OCI-LY1 (cell line): Measurements from ENCODE around the gene SLC35F4.

Experiments
- H2AFZ ChIP-seq: fragments of 200-600 bp; sonication (generic), shearing (Covaris generic); 2 replicates; pipeline ENCODE4 v1.6.0; 2014; ENCODE audit warnings: antibody characterized with exemption, mild to moderate bottlenecking, low read length
- H3F3A ChIP-seq: fragments of 200-600 bp; sonication (generic), shearing (Covaris generic); 2 replicates; pipeline ENCODE4 v1.6.0; 2014; ENCODE audit warnings: mild to moderate bottlenecking, antibody characterized with exemption, low read length, moderate library complexity; ENCODE audit not compliant: insufficient read depth
- H3K27ac ChIP-seq: fragments of 200-600 bp; sonication (generic); 2 replicates; pipeline ENCODE4 v1.5.1; 2014; ENCODE audit warnings: low read length, mixed run types, mild to moderate bottlenecking, low read depth; ENCODE audit not compliant: poor library complexity, severe bottlenecking
- H3K27me3 ChIP-seq: fragments of 200-600 bp; sonication (generic); 2 replicates; pipeline ENCODE4 v1.6.0; 2014; ENCODE audit warnings: antibody characterized with exemption, mild to moderate bottlenecking, low read length, moderate library complexity; ENCODE audit not compliant: insufficient read depth
- H3K36me3 ChIP-seq: fragments of 200-600 bp; sonication (generic); 2 replicates; pipeline ENCODE4 v1.6.1; 2014; ENCODE audit warnings: mild to moderate bottlenecking, antibody characterized with exemption, low read length, moderate library complexity, mixed read lengths; ENCODE audit not compliant: insufficient read depth
- H3K4me1 ChIP-seq: fragments of 200-600 bp; sonication (generic); 2 replicates; pipeline ENCODE4 v1.5.1; 2014; ENCODE audit warnings: mild to moderate bottlenecking, low read length, moderate library complexity; ENCODE audit not compliant: insufficient read depth, severe bottlenecking
- H3K4me2 ChIP-seq: fragments of 200-600 bp; sonication (generic), shearing (Covaris generic); 2 replicates; pipeline ENCODE4 v1.6.1; 2014; ENCODE audit warnings: low read length
- H3K4me3 ChIP-seq: fragments of 200-600 bp; sonication (generic); 2 replicates; pipeline ENCODE4 v1.5.1; 2014; ENCODE audit warnings: low read length, low read depth, mild to moderate bottlenecking, mixed read lengths; ENCODE audit not compliant: poor library complexity, severe bottlenecking
- H3K79me2 ChIP-seq: fragments of 200-600 bp; shearing (Covaris generic); 2 replicates; pipeline ENCODE4 v1.6.1; 2016; ENCODE audit warnings: mixed run types, low read length, mixed read lengths; ENCODE audit not compliant: insufficient read depth
- H3K9ac ChIP-seq: fragments of 200-600 bp; sonication (generic), shearing (Covaris generic); 2 replicates; pipeline ENCODE4 v1.6.1; 2014; ENCODE audit warnings: mild to moderate bottlenecking, low read length, mixed read lengths
- H3K9me2 ChIP-seq: fragments of 200-600 bp; sonication (generic), shearing (Covaris generic); 2 replicates; pipeline ENCODE4 v1.6.1; 2014; ENCODE audit warnings: low read depth, mild to moderate bottlenecking, low read length, mixed read lengths
- H3K9me3 ChIP-seq: fragments of 200-600 bp; shearing (Covaris generic); 2 replicates; pipeline ENCODE4 v1.6.1; 2014; ENCODE audit warnings: low read length, mixed read lengths
- H4K20me1 ChIP-seq: fragments of 200-600 bp; sonication (generic), shearing (Covaris generic); 2 replicates; pipeline ENCODE4 v1.6.0; 2016; ENCODE audit warnings: mild to moderate bottlenecking, low read length; ENCODE audit not compliant: insufficient read depth
- EZH2 ChIP-seq: fragments of 200-600 bp; sonication (generic), shearing (Covaris generic); IDR thresholded peaks from 2 replicates; pipeline ENCODE4 v1.8.0; 2017; ENCODE audit warnings: borderline replicate concordance, mixed run types, mild to moderate bottlenecking, antibody characterized with exemption, low read length, moderate library complexity, mixed read lengths
- TF ChIP-seq, protein P1 (sequence below): fragments of 200-600 bp; sonication (generic), shearing (Covaris generic); IDR thresholded peaks from 2 replicates; pipeline ENCODE4 v1.5.1; 2017; ENCODE audit warnings: mild to moderate bottlenecking, antibody characterized with exemption, low read length, moderate library complexity, mixed read lengths

SLC35F4 gene

DNA sequence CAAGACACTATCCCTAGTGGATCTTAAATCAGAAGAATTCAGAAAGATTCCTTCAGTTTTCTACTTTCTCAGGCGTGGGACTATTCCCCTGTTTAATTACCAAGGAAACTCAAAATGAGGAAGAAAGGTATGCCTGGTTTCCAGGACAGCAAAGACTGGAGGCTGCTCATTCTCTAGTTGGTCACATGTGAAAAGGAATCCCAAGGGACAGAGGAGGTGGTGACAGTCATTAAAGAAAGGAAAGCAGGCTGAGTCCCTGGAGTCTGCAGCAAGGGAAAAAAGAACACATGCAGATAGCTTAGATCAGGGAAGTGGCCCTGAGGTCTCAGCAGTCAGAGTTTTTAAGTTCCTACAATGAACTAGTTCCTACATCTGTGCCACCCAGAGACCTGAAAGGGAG lies 206.8 kb downstream of the SLC35F4 start:
- Histone ChIP-seq H2AFZ (no peak overlapping the region), H3K4me3 (no peak overlapping the region), H3K9ac (no peak overlapping the region), H3K4me1 (no peaks in the 10 kb centered on the region), H3F3A (no peaks in the 10 kb centered on the region), H3K9me2 (no peaks in the 10 kb centered on the region), H3K27me3 (no peaks in the 10 kb centered on the region), H3K9me3 (no peaks in the 10 kb centered on the region), H4K20me1 (no peaks in the 10 kb centered on the region), H3K79me2 (no peaks in the 10 kb centered on the region), H3K27ac (no peak overlapping the region), H3K4me2 (no peak overlapping the region), H3K36me3 (no peaks in the 10 kb centered on the region)
- TF ChIP-seq, protein P1, sequence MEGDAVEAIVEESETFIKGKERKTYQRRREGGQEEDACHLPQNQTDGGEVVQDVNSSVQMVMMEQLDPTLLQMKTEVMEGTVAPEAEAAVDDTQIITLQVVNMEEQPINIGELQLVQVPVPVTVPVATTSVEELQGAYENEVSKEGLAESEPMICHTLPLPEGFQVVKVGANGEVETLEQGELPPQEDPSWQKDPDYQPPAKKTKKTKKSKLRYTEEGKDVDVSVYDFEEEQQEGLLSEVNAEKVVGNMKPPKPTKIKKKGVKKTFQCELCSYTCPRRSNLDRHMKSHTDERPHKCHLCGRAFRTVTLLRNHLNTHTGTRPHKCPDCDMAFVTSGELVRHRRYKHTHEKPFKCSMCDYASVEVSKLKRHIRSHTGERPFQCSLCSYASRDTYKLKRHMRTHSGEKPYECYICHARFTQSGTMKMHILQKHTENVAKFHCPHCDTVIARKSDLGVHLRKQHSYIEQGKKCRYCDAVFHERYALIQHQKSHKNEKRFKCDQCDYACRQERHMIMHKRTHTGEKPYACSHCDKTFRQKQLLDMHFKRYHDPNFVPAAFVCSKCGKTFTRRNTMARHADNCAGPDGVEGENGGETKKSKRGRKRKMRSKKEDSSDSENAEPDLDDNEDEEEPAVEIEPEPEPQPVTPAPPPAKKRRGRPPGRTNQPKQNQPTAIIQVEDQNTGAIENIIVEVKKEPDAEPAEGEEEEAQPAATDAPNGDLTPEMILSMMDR, result no peak
- no peak for TF ChIP-seq EZH2

DNA sequence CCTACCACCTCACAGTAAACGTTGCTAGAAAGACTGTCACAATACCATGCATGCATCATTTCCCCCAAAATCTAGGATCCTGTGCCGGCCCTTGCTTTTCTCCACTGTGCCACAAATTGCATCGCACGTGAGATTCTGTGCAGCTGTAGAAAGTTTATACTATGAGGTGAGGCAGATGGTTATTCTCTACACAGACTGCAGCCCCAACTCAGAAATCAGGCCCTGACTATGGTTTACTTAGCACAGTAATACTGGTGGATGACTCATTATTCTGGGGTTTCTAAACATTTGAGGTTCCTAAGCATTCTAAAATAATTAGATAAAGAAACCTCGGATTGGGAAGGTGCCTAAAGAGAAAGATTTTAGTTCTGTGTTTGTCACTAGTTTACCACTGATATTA lies 208.4 kb downstream of the SLC35F4 start:
- no peaks in the 10 kb centered on the region for H4K20me1 ChIP-seq
- no peaks in the 10 kb centered on the region for H3K4me1 ChIP-seq
- no peaks in the 10 kb centered on the region for H3K36me3 ChIP-seq
- no peaks in the 10 kb centered on the region for H3K27me3 ChIP-seq
- H3K9me3 ChIP-seq, result no peaks in the 10 kb centered on the region
- no peak overlapping the region for H3K4me2 ChIP-seq
- H3K9ac ChIP-seq, result no peak overlapping the region
- H3K4me3 ChIP-seq, result no peak overlapping the region
- no peak overlapping the region for H3K27ac ChIP-seq
- no peak for TF ChIP-seq EZH2
- TF ChIP-seq, protein P1, result no peak
- H3K9me2 ChIP-seq, result no peaks in the 10 kb centered on the region
- no peak overlapping the region for H2AFZ ChIP-seq
- no peaks in the 10 kb centered on the region for H3F3A ChIP-seq
- H3K79me2 ChIP-seq, result no peaks in the 10 kb centered on the region

DNA sequence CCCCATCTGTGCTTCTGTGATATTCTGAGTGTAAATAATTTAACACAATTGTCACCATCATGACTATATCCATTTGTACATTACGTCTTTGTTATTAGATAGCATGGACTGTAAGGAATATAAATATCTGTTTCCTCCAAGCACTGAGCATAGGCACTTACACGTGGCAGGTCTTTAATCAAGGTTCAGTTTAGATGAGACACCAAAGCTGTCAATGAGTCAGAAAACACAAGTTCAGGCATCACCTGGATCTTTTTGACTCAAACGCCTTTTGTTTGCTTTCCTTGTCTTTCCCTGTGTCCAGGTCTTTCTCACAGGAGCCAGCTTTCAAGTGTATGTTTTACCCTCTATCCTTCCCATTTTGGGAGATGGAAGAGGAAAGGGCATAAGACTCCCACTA lies 209.0 kb downstream of the SLC35F4 start:
- Histone ChIP-seq H4K20me1 (no peaks in the 10 kb centered on the region), H3K36me3 (no peaks in the 10 kb centered on the region), H3K79me2 (no peaks in the 10 kb centered on the region), H2AFZ (no peak overlapping the region), H3F3A (no peaks in the 10 kb centered on the region), H3K9me2 (no peaks in the 10 kb centered on the region), H3K27me3 (no peaks in the 10 kb centered on the region), H3K27ac (no peak overlapping the region), H3K9ac (no peak overlapping the region), H3K9me3 (no peaks in the 10 kb centered on the region), H3K4me3 (no peak overlapping the region), H3K4me1 (no peaks in the 10 kb centered on the region), H3K4me2 (no peak overlapping the region)
- TF ChIP-seq EZH2, result no peak
- TF ChIP-seq, protein P1, result no peak
